Activated T-cell treated with anti-CD3 and anti-CD28 coated beads, Interleukin-2, amount 50 U/mL, for 72 hours (primary cell): ENCODE results near the gene SCPEP1. TPM values are rescaled to one million over a fixed set of nuclear protein-coding genes. Genes with fewer than 3 reads are reported as not detected.

Experiments used
- ATAC-seq, 2 donors: fragments of 150-1000 bp; cut with Tn5 transposase; replicated peaks in 1 of 2; 2 replicates each; pipeline ENCODE4 v1.10.0; 2021; ENCODE audit warnings: moderate library complexity in 2 of 2, mild to moderate bottlenecking in 1 of 2
- DNase-seq, 2 donors: peaks; one replicate each; pipeline ENCODE4 v3.0.0; 2021 to 2022; ENCODE audit warnings: mixed read lengths in 1 of 2
- H3K27ac Mint-ChIP-seq: one replicate; pipeline ENCODE4 v1.8.0; 2022; ENCODE audit warnings: mild to moderate bottlenecking, moderate library complexity, mixed read lengths
- H3K27me3 Mint-ChIP-seq: one replicate; pipeline ENCODE4 v1.8.0; 2022; ENCODE audit warnings: low read depth, mixed read lengths
- H3K36me3 Mint-ChIP-seq, 2 donors: one replicate each; pipeline ENCODE4 v1.8.0; 2022; ENCODE audit warnings: mixed read lengths in 2 of 2, mild to moderate bottlenecking in 1 of 2; ENCODE audit not compliant: insufficient read depth in 2 of 2
- H3K4me1 Mint-ChIP-seq: one replicate; pipeline ENCODE4 v1.8.0; 2022; ENCODE audit warnings: low read depth, mixed read lengths
- H3K4me3 Mint-ChIP-seq, 2 donors: one replicate each; pipeline ENCODE4 v1.8.0; 2022; ENCODE audit warnings: mild to moderate bottlenecking in 2 of 2, mixed read lengths in 2 of 2, moderate library complexity in 2 of 2
- H3K9me3 Mint-ChIP-seq, 2 donors: one replicate each; pipeline ENCODE4 v1.8.0; 2022; ENCODE audit warnings: mixed read lengths in 2 of 2
- total RNA-seq, 2 donors: library from RNA; stranded (reverse); gene quantifications; one replicate each; pipeline ENCODE4 v1.2.3, GENCODE V29; 2022

Gene SCPEP1
- total RNA-seq, 2 donors from 2014 or later = 28.0 to 34.7 TPM

- Mint-ChIP-seq H3K4me3 (peak overlapping the region; percentile 82 to 89), H3K9me3 (no peaks in the 10 kb centered on the region), H3K36me3 (no peaks in the 10 kb centered on the region), H3K27ac (no peak overlapping the region), H3K4me1 (peaks cover 18% of the 10 kb centered on the region), H3K27me3 (peaks cover 54% of the 10 kb centered on the region)
- DNase-seq (peak in 1 of 2 donors; percentile 3), ATAC-seq (no peak)
Observed at GRCh38 chr17:57044976-57045867, 67.3 kb downstream of the SCPEP1 start.

DNA sequence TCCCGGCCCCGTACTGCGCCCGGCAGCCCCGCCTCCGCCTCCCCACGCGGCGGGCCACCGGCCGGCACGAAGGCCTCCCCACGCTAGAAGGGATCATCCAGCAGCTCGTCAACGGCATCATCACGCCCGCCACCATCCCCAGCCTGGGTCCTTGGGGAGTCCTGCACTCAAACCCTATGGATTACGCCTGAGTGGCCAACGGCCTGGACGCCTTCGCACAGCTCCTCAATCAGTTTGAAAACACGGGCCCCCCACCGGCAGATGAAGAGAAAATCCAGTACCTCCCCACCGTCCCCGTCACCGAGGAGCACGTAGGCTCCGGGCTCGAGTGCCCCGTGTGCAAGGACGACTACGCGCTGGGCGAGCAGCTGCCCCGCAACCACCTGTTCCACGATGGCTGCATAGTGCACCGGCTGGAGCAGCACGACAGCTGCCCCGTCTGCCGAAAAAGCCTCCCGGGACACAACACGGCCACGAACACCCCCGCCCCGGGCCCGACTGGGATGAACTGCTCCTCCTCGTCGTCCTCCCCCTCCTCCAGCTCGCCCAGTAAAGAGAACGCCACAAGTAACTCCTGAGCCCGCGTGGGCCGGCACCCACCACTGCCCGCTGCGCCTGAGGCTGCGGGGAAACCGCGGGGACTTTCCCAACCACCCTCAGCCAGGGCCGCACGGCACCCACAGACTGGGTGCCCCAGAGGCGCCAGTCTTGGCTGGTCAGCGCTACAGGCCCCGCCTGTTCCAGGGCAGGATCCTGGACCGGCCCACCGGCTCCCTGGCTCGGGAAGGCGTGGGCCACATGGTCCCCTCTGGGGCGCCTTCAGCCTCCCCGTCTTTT is 68.2 kb downstream of the SCPEP1 start:
- H3K36me3 Mint-ChIP-seq = no peaks in the 10 kb centered on the region
- peak; percentile 85 to 90 for ATAC-seq
- DNase-seq = peak; percentile 57 to 68
- peak overlapping the region; percentile 16 for H3K27ac Mint-ChIP-seq
- H3K4me1 Mint-ChIP-seq = peaks cover 18% of the 10 kb centered on the region
- no peaks in the 10 kb centered on the region for H3K9me3 Mint-ChIP-seq
- peaks cover 52% of the 10 kb centered on the region for H3K27me3 Mint-ChIP-seq
- H3K4me3 Mint-ChIP-seq = peak overlapping the region; percentile 82 to 89

- H3K36me3 Mint-ChIP-seq = no peaks in the 10 kb centered on the region
- DNase-seq = no peak
- peaks cover 52% of the 10 kb centered on the region for H3K27me3 Mint-ChIP-seq
- H3K4me1 Mint-ChIP-seq = peaks cover 18% of the 10 kb centered on the region
- H3K4me3 Mint-ChIP-seq = peak overlapping the region; percentile 82 to 89
- H3K9me3 Mint-ChIP-seq = no peaks in the 10 kb centered on the region
- H3K27ac Mint-ChIP-seq = peak overlapping the region; percentile 16
- no peak for ATAC-seq
Observed at GRCh38 chr17:57046749-57047148, 68.8 kb downstream of the SCPEP1 start.

- ATAC-seq = no peak
- Mint-ChIP-seq H3K27me3 (peaks cover 46% of the 10 kb centered on the region), H3K27ac (no peak overlapping the region), H3K9me3 (no peaks in the 10 kb centered on the region), H3K4me3 (no peak overlapping the region), H3K36me3 (no peaks in the 10 kb centered on the region), H3K4me1 (peaks cover 18% of the 10 kb centered on the region)
- no peak for DNase-seq
Observed at GRCh38 chr17:57048096-57048495, 70.2 kb downstream of the SCPEP1 start.

DNA sequence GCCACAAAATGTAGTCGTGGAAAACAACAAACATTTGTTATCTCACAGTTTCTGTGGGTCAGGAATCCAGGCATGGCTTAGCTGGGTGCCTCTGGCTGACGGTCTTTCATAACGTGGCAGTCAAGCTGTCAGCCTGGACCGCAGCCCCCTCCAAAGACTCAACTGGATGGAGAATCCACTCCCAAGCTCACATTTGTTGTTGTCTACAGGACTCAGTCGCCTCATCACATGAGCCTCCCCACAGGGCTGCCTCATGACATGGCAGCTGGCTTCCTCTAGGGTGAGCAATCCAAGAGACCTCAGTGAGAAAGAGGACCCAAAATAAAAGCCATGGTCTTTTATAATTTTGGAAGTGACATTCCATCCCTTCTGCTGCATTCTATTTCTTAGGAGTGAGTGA is 72.4 kb downstream of the SCPEP1 start:
- no peak overlapping the region for H3K4me3 Mint-ChIP-seq
- no peak overlapping the region for H3K27ac Mint-ChIP-seq
- peaks cover 23% of the 10 kb centered on the region for H3K27me3 Mint-ChIP-seq
- H3K9me3 Mint-ChIP-seq = no peaks in the 10 kb centered on the region
- DNase-seq (no peak), ATAC-seq (no peak)
- H3K4me1 Mint-ChIP-seq = peaks cover 18% of the 10 kb centered on the region
- no peaks in the 10 kb centered on the region for H3K36me3 Mint-ChIP-seq

DNA sequence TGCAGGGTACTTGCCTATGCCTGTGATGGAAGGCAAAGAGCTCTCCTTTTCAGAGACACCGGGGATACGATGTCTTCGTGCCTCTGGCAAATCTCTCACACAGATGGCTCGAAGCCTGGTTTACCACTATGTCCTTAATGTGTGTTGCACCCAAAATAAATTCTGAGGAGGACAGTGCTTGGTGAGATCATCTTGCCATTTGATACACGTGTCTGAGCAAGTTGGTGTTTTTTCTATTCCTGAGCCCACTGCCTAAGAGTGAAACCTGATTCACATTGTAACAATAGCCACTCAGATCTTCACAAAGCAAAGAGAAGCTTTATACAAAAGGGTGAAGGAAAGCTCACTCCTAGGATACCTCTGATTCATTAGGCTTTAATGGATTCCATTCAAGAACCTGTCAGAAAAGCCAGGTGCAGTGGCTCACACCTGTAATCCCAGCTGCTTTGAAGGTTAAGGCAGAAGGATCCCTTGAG is 74.0 kb downstream of the SCPEP1 start:
- Mint-ChIP-seq H3K4me1 (peaks cover 5% of the 10 kb centered on the region), H3K27ac (no peak overlapping the region), H3K9me3 (no peaks in the 10 kb centered on the region), H3K4me3 (no peak overlapping the region), H3K27me3 (peaks cover 9% of the 10 kb centered on the region), H3K36me3 (no peaks in the 10 kb centered on the region)
- DNase-seq (no peak), ATAC-seq (no peak)

Other genes with a start within 250 kb of the SCPEP1 start
- 1 to 10 TPM; 4.0 to 4.5 TPM for gene C17orf67, start 144.2 kb upstream of the SCPEP1 start, total RNA-seq
- 10 to 100 TPM; 25.0 to 34.6 TPM for gene DGKE, start 144.0 kb upstream of the SCPEP1 start, total RNA-seq
- gene TRIM25, start 64.1 kb upstream of the SCPEP1 start, total RNA-seq = 100 to 1,000 TPM; 197 to 235 TPM
- 10 to 100 TPM; 16.6 to 17.9 TPM for gene COIL, start 17.1 kb upstream of the SCPEP1 start, total RNA-seq
- 10 to 100 TPM; 19.6 to 23.1 TPM for gene AKAP1, start 107.1 kb downstream of the SCPEP1 start, total RNA-seq